Neural cell (in vitro differentiated cells): ENCODE data around the gene TRPM5.

Source experiments
- EZH2 ChIP-seq: fragments of 200-600, 300-800 bp; shearing (Covaris generic), sonication (generic); IDR thresholded peaks from 2 replicates; pipeline ENCODE4 v1.6.1; 2014; ENCODE audit warnings: antibody characterized with exemption, low read length, borderline replicate concordance, mild to moderate bottlenecking; ENCODE audit not compliant: insufficient read depth, poor library complexity, severe bottlenecking
- TAF1 ChIP-seq: IDR thresholded peaks from 2 replicates; pipeline ENCODE4 v1.6.1; 2012; ENCODE audit warnings: low read depth

DNA sequence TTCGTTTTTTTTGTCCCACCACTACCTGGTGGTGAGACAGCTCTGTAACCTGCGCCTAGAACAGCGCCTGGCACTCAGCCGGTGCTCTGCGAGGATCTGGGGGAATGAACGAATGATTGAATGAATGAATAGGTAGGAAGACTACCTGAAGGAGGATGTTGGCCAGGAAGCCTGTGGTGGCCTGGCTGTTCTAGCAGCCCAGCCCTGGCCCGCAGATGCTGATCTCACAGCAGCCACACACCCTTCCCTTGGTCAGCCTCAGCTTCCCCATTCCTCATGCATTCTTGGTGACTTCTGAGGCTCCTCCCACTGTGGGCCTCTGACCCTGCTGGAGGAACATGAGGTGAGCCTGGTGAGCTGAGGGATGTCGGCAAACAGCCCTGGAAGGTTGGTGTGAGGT, 3.7 kb downstream of the TRPM5 start:
- no peak for TF ChIP-seq TAF1
- no peak for TF ChIP-seq EZH2
